ENCODE data around the gene BACE2. TPM values are rescaled to one million over a fixed set of nuclear protein-coding genes. Genes with fewer than 3 reads are reported as not detected.

The BACE2 gene
- total RNA-seq, 1 experiment from 2014 or later = 229 TPM

DNA sequence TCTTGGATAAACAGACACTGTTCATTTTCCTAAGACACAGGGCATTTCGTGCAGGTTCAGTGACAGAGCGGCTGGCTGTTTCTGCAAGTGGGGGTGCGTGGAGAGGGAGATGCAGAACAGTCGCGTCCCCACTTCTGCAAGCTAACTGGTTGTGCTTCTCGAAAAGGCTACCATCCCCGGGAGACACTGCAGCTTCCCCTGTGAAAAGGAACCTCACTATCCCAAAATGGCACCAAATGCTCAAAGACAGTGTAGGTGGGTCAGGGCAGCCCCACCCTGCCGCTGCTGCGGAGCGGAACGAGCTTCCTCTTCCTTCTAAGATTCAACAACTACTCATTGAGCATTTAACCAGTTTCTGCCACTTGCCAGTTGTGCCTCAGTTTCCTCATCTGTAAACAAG is 19.2 kb upstream of the BACE2 start:
- DNase-seq (ENCODE audit: low read depth) = no peak

DNA sequence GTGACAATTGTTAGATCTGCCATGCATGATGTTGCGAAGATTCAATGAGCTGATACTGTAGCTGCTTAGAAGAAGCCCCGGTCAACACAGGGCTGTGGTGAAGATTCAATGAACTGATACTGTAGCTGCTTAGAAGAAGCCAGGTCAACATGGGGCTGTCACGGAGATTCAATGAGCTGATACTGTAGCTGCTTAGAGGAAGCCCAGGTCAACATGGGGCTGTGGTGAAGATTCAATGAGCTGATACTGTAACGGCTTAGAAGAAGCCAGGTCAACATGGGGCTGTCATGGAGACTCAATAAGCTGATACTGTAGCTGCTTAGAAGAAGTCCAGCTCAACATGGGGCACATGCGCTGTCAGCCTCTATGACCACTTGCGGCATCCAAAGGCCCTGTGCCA is 18.8 kb upstream of the BACE2 start:
- no peak for DNase-seq (ENCODE audit: low read depth)

- no peak for DNase-seq (ENCODE audit: low read depth)
Observed at GRCh38 chr21:41152147-41152546, 15.8 kb upstream of the BACE2 start.

- DNase-seq (ENCODE audit: low read depth) = no peak
Observed at GRCh38 chr21:41153443-41153842, 14.5 kb upstream of the BACE2 start.

DNA sequence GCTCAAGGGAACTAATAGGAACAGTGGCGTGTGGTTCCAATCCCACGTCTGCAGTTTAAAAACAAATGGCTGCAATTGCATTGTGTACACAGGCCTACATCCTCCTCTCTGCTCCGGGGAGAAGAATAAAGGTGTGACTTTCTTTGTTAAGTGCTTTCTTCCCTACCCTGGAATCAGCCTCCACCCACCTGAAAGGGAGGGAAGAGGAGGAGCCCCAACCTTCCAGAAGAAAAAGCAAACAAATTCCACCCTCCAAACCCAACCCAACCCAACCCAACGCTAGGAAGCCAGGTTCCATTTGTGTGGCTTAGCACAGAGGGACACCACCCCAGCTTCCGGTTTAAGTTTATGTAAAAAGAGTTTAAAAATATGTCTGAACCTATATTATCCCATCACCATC is 11.8 kb upstream of the BACE2 start:
- DNase-seq (ENCODE audit: low read depth) = no peak

DNA sequence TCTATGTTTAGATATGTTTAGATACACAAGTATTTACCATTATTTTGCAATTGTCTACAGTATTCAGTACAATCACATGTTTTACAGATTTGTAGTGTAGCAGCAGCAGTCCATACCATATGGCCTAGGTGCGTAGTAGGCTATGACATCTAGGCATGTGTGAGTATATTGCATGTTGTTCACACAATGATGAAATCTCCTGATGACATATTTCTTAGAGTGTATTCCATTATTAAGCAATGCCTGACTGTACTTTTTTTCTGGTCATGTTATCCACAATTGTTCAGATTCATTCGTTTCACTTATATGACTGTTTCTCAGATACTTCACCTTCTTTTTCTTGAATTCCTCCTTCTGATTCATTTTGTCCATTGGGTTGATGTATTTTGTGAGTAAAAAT is 9.9 kb upstream of the BACE2 start:
- DNase-seq (ENCODE audit: low read depth) = no peak

DNA sequence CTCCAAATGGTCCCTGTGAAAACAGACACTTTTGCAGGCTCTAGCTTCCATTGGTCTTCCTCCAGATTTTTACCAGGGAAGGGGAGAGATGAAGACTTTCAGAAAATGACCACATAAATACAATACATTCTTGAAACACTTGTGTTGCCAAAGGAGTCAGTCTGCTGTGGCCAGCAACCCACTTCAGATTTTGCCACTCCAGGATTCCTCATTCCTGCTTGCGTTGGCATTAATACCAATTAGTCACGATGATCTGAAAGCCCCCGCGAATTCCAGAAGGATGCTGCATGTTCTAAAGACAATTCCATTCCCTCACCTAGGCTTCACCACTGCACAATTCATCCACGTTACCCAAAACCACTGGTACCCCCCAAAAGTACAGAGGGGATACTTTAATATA is 7.9 kb upstream of the BACE2 start:
- DNase-seq (ENCODE audit: low read depth) = no peak

DNA sequence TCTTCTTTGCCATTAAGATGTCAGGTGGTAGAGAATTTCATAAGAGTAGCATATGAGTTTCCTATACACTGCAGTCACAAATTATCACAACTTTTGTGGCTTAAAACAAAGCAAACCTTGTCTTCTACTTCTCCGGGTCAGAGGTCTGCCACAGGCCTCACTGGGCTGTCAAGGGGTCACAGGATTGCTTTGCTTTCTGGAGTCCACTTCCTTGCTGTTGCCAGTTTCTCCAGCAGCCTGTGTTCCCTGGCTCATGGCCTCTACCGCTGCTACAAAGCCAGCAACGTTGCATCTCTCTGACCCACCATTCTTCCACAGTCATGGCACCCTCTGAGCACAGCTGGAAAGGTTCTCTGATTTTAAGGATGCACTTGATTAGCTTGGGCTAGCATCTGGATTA is 6.5 kb upstream of the BACE2 start:
- no peak for DNase-seq (ENCODE audit: low read depth)

- DNase-seq (ENCODE audit: low read depth) = no peak
Observed at GRCh38 chr21:41162096-41162495, 5.9 kb upstream of the BACE2 start.

GRCh38 chr21:41163091-41163490 is 4.9 kb upstream of the BACE2 start:
- DNase-seq (ENCODE audit: low read depth) = no peak

- no peak for DNase-seq (ENCODE audit: low read depth)
Observed at GRCh38 chr21:41164052-41164451, 3.9 kb upstream of the BACE2 start.

DNA sequence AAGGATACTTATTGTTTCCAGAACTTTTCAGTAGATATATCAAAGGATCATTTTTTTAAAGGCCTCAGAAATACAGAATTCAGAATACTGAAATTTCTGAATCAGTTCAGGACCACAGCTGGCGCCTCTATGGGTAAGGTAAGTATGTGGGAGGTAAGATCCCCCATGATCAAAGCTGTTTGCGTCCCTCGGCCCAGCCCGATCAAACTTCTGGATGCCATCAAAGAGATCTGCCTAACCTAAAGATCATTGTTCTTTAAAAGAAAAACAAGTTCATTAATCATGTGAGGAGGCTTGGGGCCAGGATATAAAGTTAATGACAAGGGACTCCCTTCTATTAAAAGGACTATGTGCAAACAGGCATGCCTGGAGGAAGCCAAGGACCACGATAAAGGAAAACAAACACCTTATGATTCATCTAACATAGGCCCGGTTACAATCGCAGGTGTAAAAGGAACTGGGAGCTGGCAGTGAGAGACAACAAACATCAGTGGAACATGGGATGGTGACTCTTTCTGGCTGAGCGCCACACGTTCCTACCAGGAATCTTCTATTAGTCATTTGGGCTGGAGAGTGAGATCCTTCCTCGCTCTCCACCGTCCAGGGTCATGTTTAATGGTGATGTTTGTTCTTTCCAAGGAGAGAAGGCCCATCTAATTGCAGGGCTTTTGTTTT is 2.8 kb upstream of the BACE2 start:
- DNase-seq (ENCODE audit: low read depth) = peak; percentile 95

GRCh38 chr21:41166884-41167283 is 1.1 kb upstream of the BACE2 start:
- no peak for DNase-seq (ENCODE audit: low read depth)

GRCh38 chr21:41168391-41169257 is 664 bp downstream of the BACE2 start:
- peak; percentile 86 for DNase-seq (ENCODE audit: low read depth)

GRCh38 chr21:41169258-41169576 is 1.3 kb downstream of the BACE2 start:
- DNase-seq (ENCODE audit: low read depth) = no peak

DNA sequence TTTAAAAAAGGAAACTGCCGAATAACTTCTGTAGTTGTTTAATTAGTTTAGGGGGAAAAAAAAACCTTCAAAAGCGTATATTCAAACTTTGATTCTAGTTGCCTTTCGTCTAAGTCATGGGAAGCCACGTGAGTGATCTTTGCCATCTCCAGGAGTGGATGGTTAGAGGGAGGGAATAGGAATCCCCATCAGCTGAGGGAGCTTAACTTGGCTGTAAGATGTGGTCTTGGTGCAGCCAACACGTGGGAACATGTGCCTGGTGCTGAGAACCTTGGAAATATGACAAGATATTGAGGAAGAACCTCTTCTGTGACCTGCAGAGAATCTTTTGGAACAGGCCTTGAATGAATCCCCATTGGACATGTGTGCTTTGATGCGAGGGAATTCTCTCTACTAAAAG is 1.7 kb downstream of the BACE2 start:
- DNase-seq (ENCODE audit: low read depth) = peak; percentile 32

DNA sequence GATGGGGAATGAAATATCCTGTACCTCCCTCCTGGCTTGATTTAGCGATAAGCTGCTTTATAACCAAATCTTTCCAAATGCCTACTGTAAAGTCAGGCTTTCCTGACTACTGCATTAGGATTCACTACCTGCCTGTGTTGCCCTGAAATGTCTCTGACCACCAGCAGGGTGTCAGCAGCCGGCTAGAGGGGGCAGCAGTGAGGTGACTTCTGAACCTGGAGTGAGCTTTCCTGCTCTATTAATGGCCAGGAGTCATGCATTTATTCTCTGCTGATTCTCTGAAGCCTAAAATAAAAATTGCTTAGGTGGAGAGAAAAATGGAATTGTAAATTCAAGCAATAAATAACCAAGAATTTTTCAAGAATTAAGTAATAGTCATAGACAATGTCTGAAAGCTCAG is 2.5 kb downstream of the BACE2 start:
- peak; percentile 78 for DNase-seq (ENCODE audit: low read depth)

DNA sequence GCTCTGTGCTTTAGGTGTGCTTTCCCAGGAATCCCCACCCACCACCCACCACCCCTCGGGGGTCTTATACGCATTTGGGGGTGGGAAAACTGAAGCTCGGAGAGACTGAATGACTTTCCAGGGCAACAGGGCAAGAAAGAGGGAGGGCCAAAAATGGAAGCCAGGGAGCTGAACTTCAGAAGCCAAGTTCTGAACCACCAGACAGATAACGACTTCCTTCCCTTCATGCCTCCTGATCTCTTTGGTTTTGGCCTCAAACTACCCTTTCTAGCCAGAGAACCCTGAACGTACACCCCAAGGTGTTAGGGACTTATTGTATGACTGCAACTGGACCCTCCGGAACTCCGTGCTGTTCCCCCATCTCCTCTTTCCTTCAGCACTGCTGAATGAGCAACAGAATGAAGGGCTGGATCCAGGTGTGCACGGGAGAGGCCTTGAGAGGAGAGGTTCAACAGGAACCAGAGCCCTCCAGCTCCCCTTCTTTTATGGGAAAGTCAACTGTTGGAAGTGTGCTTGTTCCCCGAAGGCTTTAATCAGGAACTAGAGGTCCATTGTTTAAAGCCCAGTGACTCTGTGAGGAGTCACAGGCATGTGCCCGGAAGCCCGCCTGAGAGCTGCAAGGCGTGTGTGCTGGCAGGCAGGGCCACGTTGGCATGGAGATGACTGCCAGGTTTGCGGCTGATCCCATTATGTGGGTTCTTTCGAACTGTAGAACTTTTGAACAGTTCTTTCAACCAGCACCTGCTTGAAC is 3.1 kb downstream of the BACE2 start:
- peak; percentile 95 for DNase-seq (ENCODE audit: low read depth)

- DNase-seq (ENCODE audit: low read depth) = no peak
Observed at GRCh38 chr21:41175080-41175479, 7.1 kb downstream of the BACE2 start.

- DNase-seq (ENCODE audit: low read depth) = no peak
Observed at GRCh38 chr21:41176846-41177245, 8.9 kb downstream of the BACE2 start.

GRCh38 chr21:41180752-41181151 is 12.8 kb downstream of the BACE2 start:
- peak; percentile 49 for DNase-seq (ENCODE audit: low read depth)

- DNase-seq (ENCODE audit: low read depth) = no peak
Observed at GRCh38 chr21:41182547-41182946, 14.6 kb downstream of the BACE2 start.

- peak; percentile 48 for DNase-seq (ENCODE audit: low read depth)
Observed at GRCh38 chr21:41183575-41183974, 15.6 kb downstream of the BACE2 start.

Data from M059J (cell line).